HEK293T (cell line): ENCODE results near the gene KBTBD8.

ENCODE experiments used
- ELF4 ChIP-seq: fragments of 450-650 bp; IDR thresholded peaks from 2 replicates; pipeline ENCODE4 v1.6.1; 2017; ENCODE audit warnings: antibody characterized with exemption
- FOXM1 ChIP-seq: fragments of 450-650 bp; IDR thresholded peaks from 2 replicates; pipeline ENCODE4 v1.6.1; 2017; ENCODE audit warnings: mild to moderate bottlenecking, borderline replicate concordance
- HDGF ChIP-seq: fragments of 450-650 bp; IDR thresholded peaks from 2 replicates; pipeline ENCODE4 v1.6.1; 2017; ENCODE audit warnings: antibody characterized with exemption, borderline replicate concordance
- LEF1 ChIP-seq: fragments of 450-650 bp; IDR thresholded peaks from 2 replicates; pipeline ENCODE4 v1.6.1; 2017; ENCODE audit warnings: mild to moderate bottlenecking, borderline replicate concordance
- SP1 ChIP-seq: fragments of 450-650 bp; IDR thresholded peaks from 2 replicates; pipeline ENCODE4 v1.6.1; 2017
- SUZ12 ChIP-seq: fragments of 450-650 bp; IDR thresholded peaks from 2 replicates; pipeline ENCODE4 v1.6.1; 2016; ENCODE audit warnings: mild to moderate bottlenecking
- ZNF384 ChIP-seq: fragments of 450-650 bp; IDR thresholded peaks from 2 replicates; pipeline ENCODE4 v1.6.1; 2016

DNA sequence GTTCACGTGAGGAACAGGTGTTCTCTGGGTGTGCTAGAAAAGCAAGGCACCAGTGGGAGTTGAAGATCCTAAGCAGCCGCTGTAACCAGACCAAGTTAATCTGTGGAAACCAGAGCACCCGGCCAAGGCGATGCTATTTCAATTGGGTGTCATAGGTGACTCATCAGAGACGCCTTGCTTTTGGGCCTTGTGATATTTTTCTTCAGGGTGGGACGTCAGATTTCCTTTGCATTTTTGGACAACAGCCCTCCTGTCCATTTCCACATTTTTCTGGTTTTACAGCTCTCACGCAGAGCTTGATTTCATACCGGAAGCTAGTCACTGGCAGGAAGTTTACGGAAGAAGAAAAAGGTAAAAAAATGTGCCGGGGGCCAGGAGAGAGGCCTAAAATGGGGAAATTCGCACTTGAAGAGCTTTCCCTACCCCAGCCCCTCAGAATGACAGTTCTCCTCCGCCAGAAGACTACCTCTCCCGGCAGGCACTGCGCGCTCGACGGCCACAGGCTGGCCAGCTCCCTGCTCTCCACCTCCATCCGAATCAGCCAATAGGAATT, 471 bp upstream of the KBTBD8 start:
- TF ChIP-seq ELF4 = no peak
- TF ChIP-seq SP1 = no peak
- TF ChIP-seq SUZ12 = no peak
- TF ChIP-seq ZNF384 = no peak
- TF ChIP-seq HDGF = no peak
- TF ChIP-seq LEF1 = no peak
- no peak for TF ChIP-seq FOXM1
